Raji (cell line): ENCODE measurements around the gene CCT3.
A peak's percentile ranks its signal among the peaks of the same experiment; 100 is the strongest.

Experiments used
- POLR2A ChIP-seq: IDR thresholded peaks from 2 replicates; pipeline ENCODE4 v1.6.1; 2011; ENCODE audit warnings: low read depth, low read length, control low read depth; ENCODE audit not compliant: insufficient read depth

Gene CCT3

DNA sequence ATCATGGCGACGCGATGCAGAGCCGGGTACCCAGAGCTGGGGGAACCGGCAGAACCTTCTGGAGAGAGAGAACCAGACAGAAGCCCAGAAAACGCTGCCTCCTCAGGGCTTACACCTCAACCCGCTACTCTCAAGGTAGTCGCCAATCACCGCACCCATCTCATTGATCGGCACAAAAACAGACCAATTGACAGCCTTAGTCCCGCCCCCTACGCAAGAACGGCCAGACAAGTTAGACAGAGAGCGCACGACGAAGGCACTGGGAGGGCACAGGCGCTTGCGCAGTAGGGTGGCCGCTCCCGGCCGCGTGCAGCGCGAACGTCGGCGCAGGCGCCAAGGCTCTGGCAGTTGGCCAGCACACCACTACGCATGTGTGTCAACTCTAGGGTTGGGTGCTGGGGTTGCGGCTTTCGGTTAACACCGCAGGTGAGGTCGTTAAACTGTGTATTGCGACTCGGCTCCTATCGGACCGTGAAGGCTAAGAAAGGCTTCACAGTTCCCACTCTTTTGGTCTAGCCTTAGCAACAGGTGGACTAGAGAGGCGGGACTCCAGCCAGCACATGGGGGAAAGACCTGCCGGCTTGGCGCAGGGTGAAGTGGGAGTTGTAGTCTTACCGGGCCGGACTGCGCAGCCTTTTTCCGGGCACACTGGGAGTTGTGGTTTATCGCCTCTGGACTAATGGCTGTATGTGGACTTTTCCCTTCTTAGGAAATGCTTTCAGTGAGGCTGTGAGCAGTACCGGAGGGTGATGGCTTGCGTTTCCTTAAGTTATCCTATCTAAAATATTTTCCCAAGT lies at the start of gene CCT3, which contains the start of gene TSACC:
Gene CCT3 (minus strand): TSS at position 113 of the 797 bp plus-strand sequence. CDS start 108 bp downstream, at position 5.
Gene TSACC (plus strand): TSS at position 347 of the 797 bp plus-strand sequence. CDS start 1,232 bp downstream, outside the sequence.
- peak; percentile 93 for TF ChIP-seq POLR2A

DNA sequence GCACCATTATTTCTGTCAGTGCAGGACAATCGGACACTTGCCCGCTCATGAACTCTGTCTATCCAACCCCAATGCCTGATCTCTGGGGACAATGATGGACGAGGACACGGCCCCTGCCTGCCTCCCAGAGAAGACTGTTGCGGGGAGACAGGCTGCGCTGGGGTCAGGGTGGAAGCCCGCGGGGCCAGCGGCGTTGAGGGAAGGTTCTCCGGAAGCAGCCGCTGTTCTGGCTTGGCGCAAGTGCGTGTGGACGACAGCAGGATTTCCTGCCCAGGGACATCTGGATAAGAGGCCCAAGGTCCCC lies 49.7 kb upstream of the CCT3 start:
- no peak for TF ChIP-seq POLR2A

DNA sequence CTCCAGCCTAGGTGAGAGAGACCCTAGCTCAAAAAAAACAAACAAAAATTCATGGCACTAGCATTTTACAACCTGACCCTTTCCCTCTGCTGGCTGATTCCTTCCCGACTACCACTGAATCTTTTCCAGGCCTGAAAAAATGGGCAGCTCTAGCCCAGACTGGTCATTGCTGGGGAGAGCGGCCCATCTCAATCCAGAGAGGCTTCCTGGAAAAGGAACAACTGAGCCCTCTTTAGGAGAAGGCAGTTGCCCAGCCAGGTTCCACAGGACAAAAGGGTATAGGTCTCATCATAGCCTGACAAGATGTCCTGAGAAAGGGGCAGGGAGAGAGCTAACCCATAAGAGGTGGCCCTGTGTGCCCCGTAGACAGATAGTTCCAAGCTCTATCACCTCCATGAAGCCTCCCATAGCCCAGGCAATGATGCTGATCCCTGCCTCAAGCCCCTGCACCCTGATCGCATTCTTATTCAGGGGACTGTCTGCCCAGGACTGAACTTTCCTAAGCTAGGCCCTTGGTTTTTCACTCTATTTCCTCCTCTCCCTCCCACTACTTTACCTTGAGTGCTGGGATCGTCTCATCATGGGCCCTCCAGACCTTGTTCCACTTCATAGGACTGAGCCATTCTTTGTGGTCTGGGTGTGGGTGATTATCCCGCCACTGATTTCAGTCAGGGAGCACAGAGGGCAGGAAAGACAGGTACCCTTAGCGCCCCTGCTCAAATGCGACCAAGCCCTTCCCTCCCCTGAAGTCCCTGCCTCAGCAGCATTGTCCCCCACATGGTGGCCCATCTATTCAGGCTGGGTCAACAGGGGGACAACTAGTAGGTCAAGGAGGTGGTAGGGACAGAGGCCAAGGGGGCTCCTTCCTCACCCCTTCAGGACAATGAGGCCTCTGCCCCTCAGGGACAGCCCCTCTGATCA lies 49.1 kb upstream of the CCT3 start:
- no peak for TF ChIP-seq POLR2A

DNA sequence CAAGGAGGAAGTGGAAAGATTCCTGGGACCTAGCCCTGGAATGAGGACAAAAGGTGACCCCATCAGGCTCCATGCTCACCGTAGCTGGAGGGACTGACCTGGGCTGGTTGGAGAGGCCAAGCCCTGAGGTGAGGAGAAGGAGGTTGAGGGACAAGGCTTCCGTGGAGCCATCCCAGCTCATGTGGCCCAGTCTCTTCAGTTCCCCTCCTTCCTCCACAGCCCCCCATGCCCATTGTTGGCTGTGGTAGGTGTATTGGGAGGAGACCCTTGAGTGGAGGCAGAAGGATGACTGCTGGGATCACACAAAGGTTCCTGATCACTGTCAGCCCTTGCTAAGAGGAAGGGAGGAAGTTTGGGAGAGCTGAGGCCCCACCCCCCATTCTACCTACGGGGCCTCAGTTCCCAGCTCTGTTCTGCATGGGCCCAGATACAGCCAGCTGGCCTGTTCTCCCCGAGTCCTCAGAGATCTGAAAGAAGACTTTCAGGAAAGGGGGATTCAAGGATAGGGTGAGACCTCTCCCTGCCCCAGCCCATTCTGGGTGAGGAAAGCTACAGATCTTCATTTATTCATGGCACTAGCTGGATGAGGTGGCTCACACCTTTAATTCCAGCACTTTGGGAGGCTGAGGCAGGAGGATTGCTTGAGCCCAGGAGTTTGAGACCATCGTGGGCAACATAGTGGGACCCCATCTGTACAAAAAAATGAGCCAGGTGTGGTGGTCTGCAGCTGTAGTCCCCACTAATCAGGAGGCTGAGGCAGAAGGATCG lies 48.2 kb upstream of the CCT3 start:
- no peak for TF ChIP-seq POLR2A

DNA sequence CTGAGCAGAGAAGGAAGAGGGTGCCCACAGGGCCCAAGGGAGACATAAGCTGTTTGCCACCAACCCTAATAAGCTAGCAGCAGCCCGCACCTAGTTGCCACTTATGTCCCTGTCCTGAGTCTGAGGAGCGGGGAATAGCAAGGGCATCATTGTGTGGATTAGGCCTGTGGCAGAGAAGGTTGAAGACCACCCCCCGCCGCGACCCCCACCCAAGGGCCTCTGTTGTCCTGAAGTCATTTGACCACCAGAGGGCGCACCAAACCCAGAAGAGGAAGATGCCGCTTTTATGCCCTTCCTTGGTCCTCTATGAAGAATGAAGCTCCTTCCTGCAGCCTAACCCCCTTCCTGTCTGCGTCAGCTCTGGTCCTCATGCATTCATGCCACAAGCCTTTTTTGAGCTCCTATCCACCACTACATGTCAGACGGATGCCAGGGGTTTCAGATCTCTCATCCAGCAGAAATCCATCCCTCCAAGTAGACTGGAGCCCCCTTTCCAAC lies 47.5 kb upstream of the CCT3 start:
- no peak for TF ChIP-seq POLR2A

DNA sequence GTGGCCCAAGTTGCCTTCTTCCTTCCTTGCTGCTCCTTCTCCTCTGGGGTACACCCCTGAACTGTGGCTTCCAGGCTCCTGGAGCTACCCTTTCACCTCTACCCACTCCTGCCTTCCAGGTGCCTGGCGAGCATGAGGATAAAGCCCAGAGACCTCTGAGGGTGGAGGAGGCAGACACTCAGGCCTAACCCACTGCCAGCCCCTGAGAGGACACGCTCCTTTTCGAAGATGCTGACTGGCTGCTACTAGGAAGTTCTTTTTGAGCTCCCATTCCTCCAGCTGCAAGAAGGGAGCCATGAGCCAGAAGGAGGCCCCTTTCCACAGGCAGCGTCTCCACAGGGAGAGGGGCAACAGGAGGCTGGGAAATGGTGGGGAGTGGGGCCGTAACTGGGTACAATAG lies 46.6 kb upstream of the CCT3 start:
- TF ChIP-seq POLR2A = no peak

DNA sequence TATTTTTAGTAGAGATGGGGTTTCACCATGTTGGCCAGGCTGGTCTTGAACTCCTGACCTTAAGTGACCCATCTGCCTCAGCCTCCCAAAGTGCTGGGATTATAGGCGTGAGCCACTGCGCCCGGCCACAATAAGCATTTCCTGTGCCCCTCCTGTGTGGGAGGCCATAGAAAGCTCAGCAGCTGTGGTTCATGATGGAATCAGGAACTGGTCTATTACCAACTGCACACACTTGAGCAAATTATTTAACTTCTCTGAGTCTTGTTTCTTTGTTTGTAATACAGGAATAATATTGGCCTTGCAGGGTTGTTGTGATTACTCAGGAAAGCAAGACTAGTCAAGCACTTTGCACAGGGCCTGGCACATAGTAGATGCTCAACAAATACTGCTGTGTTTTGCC lies 45.9 kb upstream of the CCT3 start:
- no peak for TF ChIP-seq POLR2A

DNA sequence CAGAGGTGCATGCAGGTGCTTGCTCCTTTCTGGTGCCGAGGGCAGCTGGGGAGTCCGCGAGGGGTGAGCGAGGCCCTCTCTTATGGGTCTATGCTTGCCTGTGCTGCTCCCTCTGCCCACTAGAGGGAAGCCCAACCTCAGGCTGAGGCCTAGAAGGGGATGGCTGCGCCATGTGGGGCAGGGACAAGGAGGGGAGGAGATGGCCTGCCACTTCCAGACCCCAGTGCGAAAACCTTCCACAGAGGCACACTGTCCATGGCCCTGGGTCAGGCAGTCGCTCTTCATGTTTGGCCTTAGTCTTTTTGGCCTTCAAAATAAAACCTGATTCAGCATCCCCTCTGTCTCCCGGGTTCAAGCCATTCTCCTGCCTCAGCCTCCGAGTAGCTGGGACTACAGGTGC lies 44.9 kb upstream of the CCT3 start:
- TF ChIP-seq POLR2A = no peak

DNA sequence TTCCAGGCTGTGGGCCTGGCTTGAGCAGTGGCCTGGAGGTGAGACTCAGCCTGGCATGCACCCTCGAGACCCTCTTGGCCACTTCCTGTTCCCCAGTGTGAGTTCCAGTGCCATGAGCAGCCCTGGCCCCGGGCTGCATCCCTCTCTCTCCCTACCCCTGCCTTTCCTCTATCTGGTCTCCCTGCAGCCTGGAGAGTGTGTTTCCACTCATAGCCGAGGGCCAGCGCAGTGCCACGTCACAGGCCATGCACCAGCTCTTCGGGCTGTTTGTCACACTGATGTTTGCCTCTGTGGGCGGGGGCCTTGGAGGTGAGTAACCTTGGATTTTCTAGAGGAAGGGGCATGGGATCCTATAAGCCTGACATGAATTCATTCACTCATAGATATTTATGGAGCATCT lies 44.5 kb upstream of the CCT3 start:
- no peak for TF ChIP-seq POLR2A

DNA sequence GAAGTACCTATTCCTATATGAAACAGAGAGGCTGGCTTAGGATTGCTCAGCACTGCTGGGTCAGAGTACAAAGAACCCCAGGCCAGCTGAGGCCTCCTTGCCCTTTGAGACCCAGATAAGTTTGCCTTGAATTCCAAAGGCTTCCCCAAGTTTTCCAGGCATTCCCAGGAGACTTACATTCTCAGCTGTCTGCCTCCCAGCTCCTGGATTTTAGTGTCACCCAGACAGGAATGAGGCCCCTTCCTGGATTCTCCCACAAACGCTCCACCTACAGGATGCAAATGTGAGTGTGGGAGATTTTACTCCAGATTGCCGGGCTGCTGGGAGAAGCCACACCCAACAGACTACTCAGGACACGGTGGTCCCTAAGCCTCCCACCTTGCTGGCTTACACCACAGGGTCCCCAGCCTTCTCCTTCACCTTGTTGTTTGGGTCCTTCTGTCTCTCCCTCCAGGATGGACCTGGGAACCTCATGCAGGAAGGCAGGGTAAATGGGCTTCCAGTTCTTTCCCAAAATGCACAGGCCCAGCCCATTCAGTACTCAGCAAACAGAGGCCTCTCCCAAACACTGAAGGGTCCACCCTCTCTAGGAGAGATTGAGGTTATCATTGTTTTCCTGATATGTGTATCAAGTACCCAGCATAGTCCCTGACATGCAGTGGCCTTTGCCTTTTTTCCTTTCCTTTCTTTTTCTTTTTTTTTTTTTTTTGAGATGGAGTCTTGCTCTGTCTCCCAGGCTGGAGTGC lies 41.5 kb upstream of the CCT3 start:
- no peak for TF ChIP-seq POLR2A

DNA sequence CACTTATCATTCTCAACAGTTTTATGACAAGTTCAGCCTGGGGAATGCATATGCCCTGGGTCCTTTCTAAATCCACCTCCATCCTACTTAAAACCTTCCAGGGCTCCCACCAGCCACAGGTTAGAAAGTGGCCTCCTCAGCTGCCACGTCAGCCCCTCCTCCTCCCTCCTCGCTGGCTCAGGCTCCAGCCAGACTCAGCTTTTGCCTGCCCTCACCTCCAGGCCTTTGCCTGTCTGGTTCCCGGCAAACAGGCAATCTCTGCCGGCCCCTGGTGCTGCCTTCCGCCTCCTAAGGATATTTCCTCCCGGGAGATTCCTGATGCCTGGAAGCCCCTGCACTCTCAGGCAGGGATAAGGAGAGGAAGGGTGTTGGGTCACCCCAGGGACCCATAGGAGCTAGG lies 40.5 kb upstream of the CCT3 start:
- TF ChIP-seq POLR2A = no peak

DNA sequence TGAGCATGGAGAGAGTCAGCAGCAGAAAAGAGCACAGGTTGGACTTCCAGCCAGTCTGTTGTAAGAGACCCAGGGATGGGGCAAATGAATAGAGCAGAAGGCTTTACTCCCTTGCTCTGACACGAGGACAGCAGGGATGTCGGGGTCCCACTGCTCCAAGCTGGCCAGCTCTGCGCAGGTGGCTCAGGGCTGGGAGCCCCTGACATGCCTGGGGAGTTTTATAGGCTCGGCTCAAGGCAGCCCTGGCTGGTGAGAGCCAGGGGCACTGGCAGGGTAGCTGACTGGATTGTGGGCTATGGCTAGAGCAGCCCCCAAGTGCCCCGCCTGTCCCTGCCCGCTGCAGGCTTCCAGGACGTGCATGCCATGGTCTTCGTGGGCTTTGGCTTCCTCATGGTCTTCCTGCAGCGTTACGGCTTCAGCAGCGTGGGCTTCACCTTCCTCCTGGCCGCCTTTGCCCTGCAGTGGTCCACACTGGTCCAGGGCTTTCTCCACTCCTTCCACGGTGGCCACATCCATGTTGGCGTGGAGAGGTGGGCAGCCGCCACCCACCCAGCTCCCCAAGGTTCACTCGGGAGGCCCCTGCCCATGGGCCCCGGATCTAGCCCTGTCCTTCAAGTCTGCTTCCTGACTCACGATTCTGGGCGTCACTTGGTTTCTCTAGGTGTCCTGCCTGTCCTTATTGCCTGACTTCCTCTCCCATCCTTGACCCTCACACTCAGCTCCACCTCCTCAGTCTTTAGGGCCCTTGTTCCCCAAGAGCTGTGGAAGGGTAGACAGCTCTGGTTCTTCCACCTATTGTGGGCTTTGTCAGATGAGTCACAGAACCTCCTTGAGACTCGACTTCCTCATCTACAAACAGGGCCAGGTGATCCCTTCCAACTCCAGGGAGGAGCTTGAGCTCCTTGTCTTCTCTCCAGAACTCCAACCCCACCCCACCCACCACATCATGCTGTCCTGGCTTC lies 39.1 kb upstream of the CCT3 start:
- TF ChIP-seq POLR2A = no peak

DNA sequence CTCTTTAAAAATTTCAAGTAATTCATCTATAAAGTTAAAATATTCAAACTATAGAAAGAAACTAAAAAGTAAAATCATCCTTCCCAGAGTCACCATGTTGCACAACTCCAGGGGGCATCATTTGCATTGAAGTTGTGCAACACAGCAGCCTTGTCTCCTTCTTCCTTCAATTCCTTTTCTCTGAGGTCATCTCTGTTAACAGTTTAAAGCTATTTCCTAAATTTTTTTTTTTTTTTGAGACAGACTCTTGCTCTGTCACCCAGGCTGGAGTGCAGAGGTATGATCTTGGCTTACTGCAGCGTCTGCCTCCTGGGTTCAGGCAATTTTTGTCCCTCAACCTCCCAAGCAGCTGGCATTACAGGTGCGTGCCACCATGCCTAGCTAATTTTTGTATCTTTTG lies 38.1 kb upstream of the CCT3 start:
- no peak for TF ChIP-seq POLR2A

DNA sequence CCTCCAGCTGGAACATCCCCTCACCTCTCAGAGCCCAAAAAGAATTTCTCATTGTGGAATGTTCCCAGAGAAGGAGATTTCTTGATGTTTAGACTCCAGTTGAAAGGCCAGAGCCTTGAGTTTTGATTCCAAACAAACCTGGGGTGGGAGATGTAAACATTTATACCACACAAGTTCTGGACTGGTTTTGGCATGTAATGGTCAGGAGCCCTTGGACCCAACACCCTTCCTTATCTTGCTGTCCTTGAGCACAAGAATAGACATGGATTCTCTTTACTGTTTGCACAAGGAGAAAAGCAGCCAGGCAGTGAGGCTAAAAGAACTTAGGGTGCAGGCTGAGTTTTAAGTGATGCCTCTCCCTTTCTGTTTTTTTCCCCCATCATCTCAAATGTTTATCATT lies 35.5 kb upstream of the CCT3 start:
- TF ChIP-seq POLR2A = no peak

DNA sequence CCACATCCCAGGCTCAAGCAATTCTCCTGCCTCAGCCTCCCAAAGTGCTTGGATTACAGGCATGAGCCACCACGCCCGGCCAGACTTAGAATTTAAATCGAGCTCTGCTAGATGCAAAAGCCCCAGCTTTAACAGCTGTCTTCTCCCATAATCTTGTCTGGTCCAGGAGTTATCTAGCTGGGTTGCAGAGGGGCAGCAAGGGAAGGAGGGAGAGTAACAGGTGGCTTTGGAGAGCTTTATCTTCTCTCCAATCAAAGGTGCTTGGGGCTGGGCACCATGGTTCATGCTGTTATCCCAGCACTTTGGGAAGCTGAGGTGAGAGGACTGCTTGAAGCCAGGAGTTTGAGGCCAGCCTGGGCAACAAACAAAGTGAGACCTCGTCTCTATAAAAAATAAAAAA lies 34.8 kb upstream of the CCT3 start:
- TF ChIP-seq POLR2A = no peak
